ENCODE results near the gene CETP. TPM values are rescaled to one million over a fixed set of nuclear protein-coding genes. Genes with fewer than 3 reads are reported as not detected.
A peak's percentile ranks its signal among the peaks of the same experiment; 100 is the strongest.

Gene CETP
- total and polyA plus RNA-seq, 5 donors from 2014 or later: 0.27 TPM; not detected in 4

DNA sequence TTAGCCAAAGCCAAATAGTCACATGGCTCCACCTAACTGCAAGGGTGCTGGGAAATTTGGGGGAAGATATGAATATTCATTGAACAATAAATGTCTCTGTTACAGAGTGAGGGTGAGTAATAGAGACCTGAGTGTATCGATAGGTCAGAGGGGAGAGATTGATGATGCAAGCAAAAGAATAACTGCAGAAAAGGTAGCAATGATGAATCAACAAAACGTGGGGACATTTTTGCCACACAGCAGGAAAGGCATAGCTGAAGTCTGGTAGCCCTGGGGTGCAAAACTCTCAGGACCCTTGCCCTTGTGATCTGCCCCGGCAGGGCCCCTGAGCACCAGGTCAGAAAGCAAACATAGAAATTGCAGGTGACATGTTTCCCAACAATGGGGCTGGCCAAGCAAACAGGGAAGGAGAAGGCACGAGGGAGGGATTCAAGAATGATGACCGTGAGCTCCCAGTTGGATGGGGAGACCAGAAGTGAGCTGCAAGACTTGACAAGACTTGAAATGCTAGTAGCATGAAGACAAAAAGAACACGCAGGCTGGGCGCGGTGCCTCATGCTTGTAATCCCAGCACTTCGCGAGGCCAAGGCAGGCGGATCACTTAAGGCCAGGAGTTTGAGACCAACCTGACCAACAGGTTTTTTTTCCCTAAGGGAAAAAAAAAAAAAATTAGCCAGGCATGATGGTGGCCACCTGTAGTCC, 42.5 kb upstream of the CETP start:
- Histone ChIP-seq H3K4me1 (ENCODE audit: control insufficient read depth, insufficient read depth, low read length, poor library complexity, severe bottlenecking) (peaks cover 14% of the 10 kb centered on the region), H3K36me3 (ENCODE audit: control insufficient read depth, insufficient read depth, low read length) (no peaks in the 10 kb centered on the region), H3K27ac (ENCODE audit: insufficient read depth, low read length, poor library complexity, severe bottlenecking) (no peak overlapping the region), H3K4me3 (ENCODE audit: low read depth, low read length) (no peak overlapping the region), H3K9me3 (ENCODE audit: control insufficient read depth in 2 of 2, low read length in 2 of 2) (no peaks in the 10 kb centered on the region), H3K27me3 (ENCODE audit: control insufficient read depth, insufficient read depth, low read length) (no peaks in the 10 kb centered on the region)
- Mint-ChIP-seq H3K9me3 (no peaks in the 10 kb centered on the region), H3K27ac (no peak overlapping the region), H3K36me3 (no peaks in the 10 kb centered on the region), H3K27me3 (peaks cover 5% of the 10 kb centered on the region), H3K4me3 (no peak overlapping the region), H3K4me1 (peaks cover 11 to 24% (median 14%) of the 10 kb centered on the region in 4 donors)
- no peak for ATAC-seq (ENCODE audit: low read depth in 2 of 2)
- DNase-seq: no peak

DNA sequence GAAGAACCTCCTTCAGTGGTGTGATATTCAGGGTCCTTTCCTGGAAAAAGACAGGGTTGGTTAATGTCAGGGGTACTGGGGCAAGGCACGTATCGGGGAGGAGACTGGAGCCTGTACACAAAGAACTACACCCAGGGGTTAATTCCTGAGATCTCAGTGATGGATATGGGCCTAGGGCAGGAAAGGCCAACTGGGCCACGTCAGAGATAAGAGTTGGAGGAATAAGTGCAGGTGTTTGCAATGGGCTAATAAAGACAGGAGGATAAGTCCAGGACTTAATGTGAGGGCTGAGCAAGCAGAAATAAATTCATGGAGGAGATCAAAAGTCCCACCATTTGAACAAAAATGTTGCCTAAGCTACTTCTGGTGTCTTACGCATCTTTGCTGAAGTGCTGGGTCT, 40.2 kb upstream of the CETP start:
- peak overlapping the region in 1 of 4 donors; percentile 51 for H3K4me3 Mint-ChIP-seq
- peaks cover 11% of the 10 kb centered on the region for H3K4me1 ChIP-seq (ENCODE audit: control insufficient read depth, insufficient read depth, low read length, poor library complexity, severe bottlenecking)

GRCh38 chr16:56923481-56924091, 38.2 kb upstream of the CETP start:
- ATAC-seq (ENCODE audit: low read depth in 2 of 2) (no peak), DNase-seq (no peak)
- Histone ChIP-seq H3K4me1 (ENCODE audit: control insufficient read depth, insufficient read depth, low read length, poor library complexity, severe bottlenecking) (no peaks in the 10 kb centered on the region), H3K27ac (ENCODE audit: insufficient read depth, low read length, poor library complexity, severe bottlenecking) (no peak overlapping the region), H3K4me3 (ENCODE audit: low read depth, low read length) (no peak overlapping the region), H3K27me3 (ENCODE audit: control insufficient read depth, insufficient read depth, low read length) (no peaks in the 10 kb centered on the region), H3K9me3 (ENCODE audit: control insufficient read depth in 2 of 2, low read length in 2 of 2) (no peaks in the 10 kb centered on the region), H3K36me3 (ENCODE audit: control insufficient read depth, insufficient read depth, low read length) (no peaks in the 10 kb centered on the region)
- no peaks in the 10 kb centered on the region for H3K27me3 Mint-ChIP-seq
- H3K36me3 Mint-ChIP-seq: no peaks in the 10 kb centered on the region
- H3K9me3 Mint-ChIP-seq: no peaks in the 10 kb centered on the region
- no peak overlapping the region for H3K4me3 Mint-ChIP-seq
- no peak overlapping the region for H3K27ac Mint-ChIP-seq
- peaks cover 0 to 5% (median 2%) of the 10 kb centered on the region in 4 donors for H3K4me1 Mint-ChIP-seq

More for the DNA sequence above, 40.2 kb upstream of the CETP start:
- no peak for DNase-seq
- H3K4me3 ChIP-seq (ENCODE audit: low read depth, low read length): no peak overlapping the region
- no peaks in the 10 kb centered on the region for H3K36me3 ChIP-seq (ENCODE audit: control insufficient read depth, insufficient read depth, low read length)
- peaks cover 5% of the 10 kb centered on the region for H3K27me3 Mint-ChIP-seq
- H3K27ac ChIP-seq (ENCODE audit: insufficient read depth, low read length, poor library complexity, severe bottlenecking): no peak overlapping the region
- ATAC-seq (ENCODE audit: low read depth in 2 of 2): no peak
- no peaks in the 10 kb centered on the region for H3K36me3 Mint-ChIP-seq
- no peaks in the 10 kb centered on the region for H3K9me3 Mint-ChIP-seq
- H3K4me1 Mint-ChIP-seq: peaks cover 8 to 16% (median 12%) of the 10 kb centered on the region in 4 donors
- H3K9me3 ChIP-seq (ENCODE audit: control insufficient read depth in 2 of 2, low read length in 2 of 2): no peaks in the 10 kb centered on the region
- no peaks in the 10 kb centered on the region for H3K27me3 ChIP-seq (ENCODE audit: control insufficient read depth, insufficient read depth, low read length)
- H3K27ac Mint-ChIP-seq: peak overlapping the region in 1 of 3 donors; percentile 54

GRCh38 chr16:56927471-56927870, 34.3 kb upstream of the CETP start:
- no peak for ATAC-seq (ENCODE audit: low read depth in 2 of 2)
- Mint-ChIP-seq H3K9me3 (no peaks in the 10 kb centered on the region), H3K27me3 (peaks cover 5% of the 10 kb centered on the region), H3K27ac (no peak overlapping the region), H3K36me3 (no peaks in the 10 kb centered on the region), H3K4me3 (no peak overlapping the region), H3K4me1 (peaks cover 0 to 9% (median 5%) of the 10 kb centered on the region in 4 donors)
- Histone ChIP-seq H3K4me3 (ENCODE audit: low read depth, low read length) (no peak overlapping the region), H3K27ac (ENCODE audit: insufficient read depth, low read length, poor library complexity, severe bottlenecking) (no peak overlapping the region), H3K36me3 (ENCODE audit: control insufficient read depth, insufficient read depth, low read length) (no peaks in the 10 kb centered on the region), H3K9me3 (ENCODE audit: control insufficient read depth in 2 of 2, low read length in 2 of 2) (no peaks in the 10 kb centered on the region), H3K27me3 (ENCODE audit: control insufficient read depth, insufficient read depth, low read length) (no peaks in the 10 kb centered on the region), H3K4me1 (ENCODE audit: control insufficient read depth, insufficient read depth, low read length, poor library complexity, severe bottlenecking) (peaks cover 6% of the 10 kb centered on the region)
- no peak for DNase-seq

DNA sequence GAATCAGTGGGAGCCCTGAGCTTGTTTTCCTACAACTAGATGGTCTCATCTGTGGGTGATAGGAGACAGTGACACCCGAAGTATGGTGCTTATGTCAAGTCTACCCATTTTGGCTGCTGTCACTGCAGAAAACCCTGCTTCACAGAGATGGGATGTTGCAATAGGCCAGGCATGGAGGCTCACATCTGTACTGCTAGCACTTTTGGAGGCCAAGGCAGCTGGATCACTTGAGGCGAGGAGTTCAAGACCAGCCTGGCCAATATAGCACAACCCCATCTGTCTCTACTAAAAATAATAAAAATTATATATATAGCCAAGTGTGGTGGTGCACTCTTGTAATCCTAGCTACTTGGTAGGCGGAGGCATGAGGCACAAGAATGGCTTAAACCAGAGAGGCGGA, 32.1 kb upstream of the CETP start:
- no peak overlapping the region for H3K27ac Mint-ChIP-seq
- ATAC-seq (ENCODE audit: low read depth in 2 of 2): no peak
- Histone ChIP-seq H3K4me3 (ENCODE audit: low read depth, low read length) (no peak overlapping the region), H3K27me3 (ENCODE audit: control insufficient read depth, insufficient read depth, low read length) (no peaks in the 10 kb centered on the region), H3K27ac (ENCODE audit: insufficient read depth, low read length, poor library complexity, severe bottlenecking) (no peak overlapping the region), H3K9me3 (ENCODE audit: control insufficient read depth in 2 of 2, low read length in 2 of 2) (no peaks in the 10 kb centered on the region), H3K36me3 (ENCODE audit: control insufficient read depth, insufficient read depth, low read length) (no peaks in the 10 kb centered on the region), H3K4me1 (ENCODE audit: control insufficient read depth, insufficient read depth, low read length, poor library complexity, severe bottlenecking) (peaks cover 21% of the 10 kb centered on the region)
- peaks cover 5% of the 10 kb centered on the region for H3K27me3 Mint-ChIP-seq
- H3K4me1 Mint-ChIP-seq: peaks cover 6 to 23% (median 12%) of the 10 kb centered on the region in 4 donors
- no peak for DNase-seq
- peaks cover 9% of the 10 kb centered on the region for H3K36me3 Mint-ChIP-seq
- H3K4me3 Mint-ChIP-seq: no peak overlapping the region
- no peaks in the 10 kb centered on the region for H3K9me3 Mint-ChIP-seq

DNA sequence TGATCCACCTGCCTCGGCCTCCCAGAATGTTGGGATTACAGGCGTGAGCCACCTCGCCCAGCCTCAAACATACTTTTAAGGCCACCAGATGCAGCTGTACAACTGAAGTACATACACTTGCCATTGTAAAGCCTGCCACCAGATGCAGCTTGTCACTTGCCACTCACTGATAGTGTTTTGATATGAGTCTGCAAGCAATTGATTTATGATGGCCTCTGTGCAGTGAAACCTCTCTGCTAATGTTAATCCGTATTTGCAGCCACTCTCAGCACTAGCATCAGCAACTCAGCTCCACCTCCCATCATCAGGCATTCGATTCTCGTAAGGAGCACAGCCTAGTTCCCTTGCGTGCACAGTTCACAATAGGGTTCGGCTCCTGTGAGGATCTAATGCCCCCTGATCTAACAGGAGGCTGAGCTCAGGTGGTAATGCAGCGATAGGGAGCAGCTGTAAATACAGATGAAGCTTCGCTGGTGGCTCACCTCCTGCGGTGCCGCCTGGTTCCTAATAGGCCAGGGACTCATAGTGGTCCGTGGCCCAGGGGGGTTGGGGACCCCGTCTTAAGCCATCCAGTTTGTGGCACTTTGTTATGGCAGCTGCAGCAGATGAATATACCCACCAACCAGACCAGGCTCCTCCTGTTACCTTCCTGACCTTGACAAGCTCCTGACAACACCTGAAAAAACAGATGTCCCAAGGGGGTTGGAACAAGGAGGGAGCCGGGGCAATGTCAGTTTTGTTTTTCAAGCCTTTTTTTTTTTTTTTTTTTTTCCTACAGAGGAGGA, 31.1 kb upstream of the CETP start:
- Mint-ChIP-seq H3K4me1 (peaks cover 15 to 33% (median 21%) of the 10 kb centered on the region in 4 donors), H3K27ac (peak overlapping the region; percentile 94 to 98 (median 95)), H3K36me3 (peaks cover 19% of the 10 kb centered on the region), H3K4me3 (peak overlapping the region; percentile 54 to 99 (median 96)), H3K9me3 (no peaks in the 10 kb centered on the region), H3K27me3 (peaks cover 5% of the 10 kb centered on the region)
- ATAC-seq (ENCODE audit: low read depth in 2 of 2) (no peak), DNase-seq (no peak)
- H3K4me1 ChIP-seq (ENCODE audit: control insufficient read depth, insufficient read depth, low read length, poor library complexity, severe bottlenecking): peaks cover 31% of the 10 kb centered on the region
- H3K36me3 ChIP-seq (ENCODE audit: control insufficient read depth, insufficient read depth, low read length): peaks cover 9% of the 10 kb centered on the region
- H3K4me3 ChIP-seq (ENCODE audit: low read depth, low read length): no peak overlapping the region
- H3K9me3 ChIP-seq (ENCODE audit: control insufficient read depth in 2 of 2, low read length in 2 of 2): no peaks in the 10 kb centered on the region
- no peaks in the 10 kb centered on the region for H3K27me3 ChIP-seq (ENCODE audit: control insufficient read depth, insufficient read depth, low read length)
- peak overlapping the region; percentile 89 for H3K27ac ChIP-seq (ENCODE audit: insufficient read depth, low read length, poor library complexity, severe bottlenecking)

DNA sequence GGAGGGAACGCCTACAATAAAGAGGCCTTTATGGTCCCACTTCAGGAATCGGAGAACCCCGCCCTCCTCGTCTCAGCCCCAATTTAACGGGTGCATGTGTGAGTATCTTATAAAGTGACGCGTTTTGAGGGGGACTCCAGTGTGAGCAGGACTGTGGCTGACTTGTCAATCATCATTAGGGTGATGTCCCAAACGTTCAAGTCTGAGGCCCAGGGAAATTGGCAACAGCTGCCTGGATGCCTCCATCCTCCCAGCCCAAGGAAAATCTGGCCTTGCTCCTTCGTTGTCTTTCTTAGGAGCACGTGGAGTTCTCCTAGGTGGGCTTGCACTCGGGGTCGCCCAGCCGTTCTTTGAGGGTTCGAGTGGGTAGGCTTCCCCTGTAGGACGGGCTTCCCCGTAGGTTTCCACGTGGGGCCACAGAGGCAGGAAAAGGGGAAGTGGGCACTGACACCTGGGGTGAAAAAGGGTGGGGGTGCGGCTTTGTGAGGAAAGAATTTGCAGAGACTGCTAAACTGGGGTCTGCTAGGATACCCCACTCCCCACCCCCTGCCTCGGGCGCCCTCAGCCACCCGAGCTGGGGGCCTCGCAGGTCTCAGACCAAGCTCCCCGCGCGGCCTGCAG, 30.4 kb upstream of the CETP start:
- DNase-seq: no peak
- Mint-ChIP-seq H3K36me3 (peaks cover 19% of the 10 kb centered on the region), H3K27me3 (peaks cover 5% of the 10 kb centered on the region), H3K4me1 (peaks cover 16 to 39% (median 26%) of the 10 kb centered on the region in 4 donors), H3K9me3 (no peaks in the 10 kb centered on the region), H3K27ac (peak overlapping the region; percentile 94 to 98 (median 95)), H3K4me3 (peak overlapping the region; percentile 94 to 99 (median 99))
- H3K4me1 ChIP-seq (ENCODE audit: control insufficient read depth, insufficient read depth, low read length, poor library complexity, severe bottlenecking): peaks cover 38% of the 10 kb centered on the region
- peaks cover 16% of the 10 kb centered on the region for H3K36me3 ChIP-seq (ENCODE audit: control insufficient read depth, insufficient read depth, low read length)
- H3K27me3 ChIP-seq (ENCODE audit: control insufficient read depth, insufficient read depth, low read length): no peaks in the 10 kb centered on the region
- H3K9me3 ChIP-seq (ENCODE audit: control insufficient read depth in 2 of 2, low read length in 2 of 2): no peaks in the 10 kb centered on the region
- peak overlapping the region; percentile 89 for H3K27ac ChIP-seq (ENCODE audit: insufficient read depth, low read length, poor library complexity, severe bottlenecking)
- peak overlapping the region; percentile 47 for H3K4me3 ChIP-seq (ENCODE audit: low read depth, low read length)
- no peak for ATAC-seq (ENCODE audit: low read depth in 2 of 2)
